Small intestine (tissue), 7 donors: ENCODE data around the gene MIEF2. TPM values are rescaled to one million over a fixed set of nuclear protein-coding genes. Genes with fewer than 3 reads are reported as not detected.

ENCODE experiments used
- DNase-seq, 2 donors: peaks; one replicate each; pipeline versions ENCODE4 v3.0.0 to v3.0.0-alpha.2; 2013
- FAIRE-seq: peaks from 2 replicates; lab custom pipeline; 2012; peaks lifted over from hg19 to GRCh38; lab: Jason Lieb, UNC
- H3K27ac ChIP-seq, 3 donors: one replicate each; pipeline ENCODE4 v1.5.1; 2013; ENCODE audit warnings: low read length in 2 of 3, mild to moderate bottlenecking in 2 of 3, control low read depth in 1 of 3, inconsistent platforms in 1 of 3, low read depth in 1 of 3, moderate library complexity in 1 of 3
- H3K27me3 ChIP-seq, 3 donors: one replicate each; pipeline ENCODE4 v1.6.1; 2013; ENCODE audit warnings: low read length in 3 of 3, inconsistent platforms in 1 of 3; ENCODE audit not compliant: control insufficient read depth in 3 of 3, insufficient read depth in 3 of 3
- H3K36me3 ChIP-seq, 3 donors: one replicate each; pipeline ENCODE4 v1.6.1; 2013; ENCODE audit warnings: low read length in 3 of 3, inconsistent platforms in 1 of 3, low read depth in 1 of 3, mild to moderate bottlenecking in 1 of 3, moderate library complexity in 1 of 3; ENCODE audit not compliant: control insufficient read depth in 3 of 3, insufficient read depth in 2 of 3
- H3K4me1 ChIP-seq, 3 donors: one replicate each; pipeline ENCODE4 v1.6.1; 2013; ENCODE audit warnings: low read length in 2 of 3, inconsistent platforms in 1 of 3, low read depth in 1 of 3, mild to moderate bottlenecking in 1 of 3, moderate library complexity in 1 of 3; ENCODE audit not compliant: control insufficient read depth in 3 of 3, insufficient read depth in 2 of 3
- H3K4me3 ChIP-seq, 3 donors: one replicate each; pipeline ENCODE4 v1.5.1; 2013; ENCODE audit warnings: low read length in 3 of 3, control low read depth in 1 of 3, inconsistent platforms in 1 of 3, low read depth in 1 of 3, mild to moderate bottlenecking in 1 of 3, moderate library complexity in 1 of 3
- H3K9me3 ChIP-seq, 2 donors: one replicate each; pipeline ENCODE4 v1.6.1; 2013; ENCODE audit warnings: low read depth in 1 of 2, low read length in 1 of 2; ENCODE audit not compliant: control insufficient read depth in 2 of 2, insufficient read depth in 1 of 2
- WGBS, 3 donors: extraction: QIAGEN DNeasy Blood & Tissue Kit; methylation state at CpG; one replicate each; pipeline ENCODE4 v1.1.7; 2013; 5-methylcytosine and 5-hydroxymethylcytosine counted together
- polyA plus RNA-seq, 4 donors: library from polyadenylated mRNA; stranded (reverse) in 3 of 4; unstranded in 1 of 4; fragments of 200-250 nt in 3 of 4; fragments of 120-200 nt in 1 of 4; gene quantifications; one replicate each; pipeline versions ENCODE4 v1.2.1 to v1.2.3, GENCODE V29; 2013
- donor health status: healthy with polysubstance abuse.
- donor health status: control.
- donor health status: control.
- donor health status: Bipolar disorder and iron deficiency.
- donor health status: healthy.

The MIEF2 gene
- polyA plus RNA-seq, 4 donors, result 4.9 to 13.4 (median 7.0) TPM

DNA sequence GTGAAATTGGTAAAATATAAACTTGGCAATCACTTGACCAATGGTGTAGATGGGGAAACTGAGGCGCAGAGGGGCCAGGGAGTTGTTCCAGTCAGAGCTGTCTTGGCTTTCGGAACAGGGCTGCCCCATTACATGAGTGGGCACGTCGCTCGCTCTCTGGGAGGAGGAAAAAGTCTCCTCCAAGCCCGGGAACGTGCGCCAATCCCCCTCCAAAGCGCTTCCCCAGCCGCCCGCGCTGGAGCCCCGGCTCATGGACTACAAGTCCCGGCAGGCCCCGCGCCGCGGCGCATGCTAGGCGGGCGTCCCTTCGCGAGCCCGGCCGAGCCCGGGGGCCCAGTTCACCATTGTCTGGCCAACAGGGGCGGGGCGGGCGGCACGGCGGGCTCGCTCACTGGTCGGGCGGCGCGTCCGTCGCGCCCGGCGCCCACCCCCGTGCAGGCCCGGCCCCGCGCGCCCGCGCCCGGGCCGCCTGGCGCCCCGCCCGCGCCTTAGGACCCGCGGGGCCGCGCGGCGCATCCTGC is 35.3 kb upstream of the MIEF2 start, which contains the start of gene LLGL1:
LLGL1 (plus strand) TSS at position 515 of the 521 bp plus-strand sequence. CDS start 48 bp downstream, outside the sequence.
- DNase-seq, result peak; percentile 94 to 98
- peak within 1 kb of the TSS in 2 of 3 donors; percentile 12 to 61 for H3K27ac ChIP-seq
- 0 to 2% (median 1%) methylated on average over 15 to 60 of the region's 60 CpGs for WGBS, 3 donors
- H3K9me3 ChIP-seq, result no peaks in the 10 kb centered on the region
- H3K36me3 ChIP-seq, result peaks cover 0 to 6% (median 0%) of the 10 kb centered on the region in 3 donors
- H3K4me1 ChIP-seq, result peaks cover 0 to 24% (median 5%) of the 10 kb centered on the region in 3 donors
- H3K27me3 ChIP-seq, result no peaks in the 10 kb centered on the region
- FAIRE-seq, result no peak
- H3K4me3 ChIP-seq, result peak within 1 kb of the TSS; percentile 76 to 89 (median 88)

DNA sequence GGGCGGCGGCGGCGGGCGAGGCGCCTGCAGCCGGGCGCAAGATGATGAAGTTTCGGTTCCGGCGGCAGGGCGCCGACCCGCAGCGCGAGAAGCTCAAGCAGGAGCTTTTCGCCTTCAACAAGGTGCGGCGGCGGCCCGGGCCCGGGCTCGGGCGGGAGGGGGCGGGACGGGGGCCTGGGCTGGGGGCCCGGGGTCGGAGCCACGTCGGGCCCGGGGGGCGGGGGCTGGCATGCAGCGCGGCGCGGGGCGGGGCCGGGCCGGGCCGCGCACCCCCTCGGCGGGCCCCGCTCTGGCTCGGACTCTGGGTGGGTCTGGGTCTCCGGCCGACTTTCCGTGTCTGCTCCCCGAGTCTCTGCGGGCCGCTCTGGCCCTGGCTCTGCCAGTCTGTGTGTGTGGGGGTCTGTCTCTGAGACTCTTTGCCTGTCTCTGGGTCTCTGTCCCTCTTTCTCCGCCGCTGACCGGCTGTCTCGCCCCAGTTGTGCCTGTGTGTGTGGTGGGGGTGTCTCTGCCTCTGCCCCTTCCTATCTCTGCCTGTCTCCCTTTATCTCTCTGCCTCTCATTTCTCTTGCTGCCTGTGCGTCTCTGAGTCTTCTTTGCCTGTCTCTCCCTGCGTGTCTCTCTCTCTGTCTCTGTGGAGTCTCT is 34.7 kb upstream of the MIEF2 start:
- H3K4me3 ChIP-seq, result peak overlapping the region; percentile 76 to 89 (median 88)
- peak overlapping the region in 1 of 3 donors; percentile 45 for H3K27ac ChIP-seq
- H3K27me3 ChIP-seq, result no peaks in the 10 kb centered on the region
- no peaks in the 10 kb centered on the region for H3K9me3 ChIP-seq
- peak in 1 of 2 donors; percentile 54 for DNase-seq
- peaks cover 0 to 24% (median 5%) of the 10 kb centered on the region in 3 donors for H3K4me1 ChIP-seq
- no peak for FAIRE-seq
- peaks cover 0 to 6% (median 0%) of the 10 kb centered on the region in 3 donors for H3K36me3 ChIP-seq
- 0 to 2% (median 0%) methylated on average over 23 to 57 of the region's 57 CpGs for WGBS, 3 donors

DNA sequence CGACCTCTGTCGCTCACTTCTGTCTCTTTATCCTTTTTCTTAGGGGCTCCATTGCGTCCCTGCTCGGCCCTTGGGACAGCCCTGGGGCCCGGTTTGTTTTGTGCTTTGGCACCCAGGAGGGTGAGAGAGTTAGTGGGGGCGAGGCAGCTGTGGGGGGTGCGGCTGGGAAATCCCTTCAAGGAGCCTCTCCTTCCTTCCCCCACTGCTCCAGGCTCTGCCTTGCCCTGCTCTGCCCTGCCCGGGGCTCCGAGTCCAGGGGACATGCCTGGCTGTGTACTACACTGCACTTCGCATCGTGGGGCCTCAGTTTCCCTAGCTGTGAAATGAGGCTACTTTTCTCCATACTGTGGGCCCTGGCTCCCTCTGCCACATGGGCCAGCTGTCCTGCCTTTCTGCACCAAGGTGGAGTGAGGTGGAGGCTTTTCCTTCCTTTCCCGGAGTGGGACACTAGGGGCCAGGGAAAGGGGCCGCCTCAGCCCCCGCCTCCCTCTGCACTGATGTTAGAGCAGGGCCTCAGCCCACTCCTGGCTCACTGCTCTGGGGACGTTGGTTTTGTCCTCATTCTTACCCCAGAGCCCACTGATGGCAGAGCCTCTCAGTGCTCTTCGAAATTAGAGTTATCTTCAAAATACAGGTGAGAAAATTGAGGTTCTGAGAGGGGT is 34.0 kb upstream of the MIEF2 start:
- FAIRE-seq, result no peak
- Histone ChIP-seq H3K27ac (peak overlapping the region in 1 of 3 donors; percentile 45), H3K4me3 (peak overlapping the region; percentile 76 to 89 (median 88)), H3K36me3 (peaks cover 0 to 10% (median 0%) of the 10 kb centered on the region in 3 donors), H3K4me1 (peaks cover 0 to 24% (median 5%) of the 10 kb centered on the region in 3 donors), H3K9me3 (no peaks in the 10 kb centered on the region), H3K27me3 (no peaks in the 10 kb centered on the region)
- WGBS, 3 donors, result 27 to 34% (median 28%) methylated on average over 16 of the region's 16 CpGs
- peak in 1 of 2 donors; percentile 41 for DNase-seq

DNA sequence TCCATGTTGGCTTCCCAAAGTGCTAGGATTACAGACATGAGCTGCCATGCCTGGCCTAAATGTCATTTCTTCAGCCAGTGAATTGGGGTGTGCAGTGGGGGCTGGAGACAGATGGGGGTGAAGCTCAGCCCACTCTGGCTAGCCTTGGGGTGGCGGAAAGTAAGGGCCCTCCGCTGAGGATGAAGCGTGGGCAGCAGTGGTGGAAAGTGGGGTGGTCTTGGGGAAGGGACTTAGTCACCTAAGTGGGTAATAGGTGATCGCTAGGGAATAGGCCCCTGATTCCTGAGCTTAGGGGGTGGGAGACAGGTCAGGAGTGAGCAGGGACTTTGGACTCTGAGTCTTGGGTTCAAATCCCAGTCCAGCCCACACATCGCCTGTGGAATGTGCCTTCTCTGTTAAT is 32.8 kb upstream of the MIEF2 start:
- Histone ChIP-seq H3K9me3 (no peaks in the 10 kb centered on the region), H3K27ac (no peak overlapping the region), H3K4me3 (no peak overlapping the region), H3K36me3 (peaks cover 0 to 20% (median 0%) of the 10 kb centered on the region in 3 donors), H3K4me1 (peaks cover 0 to 24% (median 5%) of the 10 kb centered on the region in 3 donors), H3K27me3 (no peaks in the 10 kb centered on the region)
- DNase-seq, result no peak
- WGBS, 3 donors, result 95 to 98% (median 98%) methylated on average over 5 of the region's 5 CpGs
- no peak for FAIRE-seq

DNA sequence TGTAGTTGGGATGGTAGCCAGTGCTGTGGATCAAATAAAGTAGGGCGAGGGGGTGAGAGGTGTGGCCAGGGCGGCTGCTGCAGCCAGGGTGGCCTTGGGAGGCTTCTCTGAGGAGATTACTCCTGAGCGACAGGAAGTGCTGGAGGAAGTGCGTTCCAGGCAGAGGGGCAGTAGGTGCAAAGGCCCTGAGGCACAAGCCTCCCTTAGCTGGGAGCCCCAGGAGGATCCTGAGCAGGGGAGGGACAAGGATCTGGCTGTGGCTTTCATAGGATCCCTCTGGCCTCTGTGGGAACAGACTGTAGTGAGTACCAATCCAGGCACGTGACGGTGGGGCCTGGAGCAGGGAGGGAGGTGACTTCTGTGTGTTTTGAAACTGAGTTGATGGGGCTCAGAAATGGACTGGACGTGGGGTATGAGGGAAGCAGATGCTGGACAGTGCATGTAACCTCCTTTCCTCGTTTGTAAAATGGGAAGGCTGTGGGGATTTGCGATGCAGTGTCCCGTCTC is 32.2 kb upstream of the MIEF2 start:
- WGBS, 3 donors, result 89 to 91% (median 90%) methylated on average over 10 of the region's 10 CpGs
- DNase-seq (no peak), FAIRE-seq (no peak)
- H3K36me3 ChIP-seq, result peaks cover 0 to 26% (median 0%) of the 10 kb centered on the region in 3 donors
- H3K27ac ChIP-seq, result no peak overlapping the region
- H3K27me3 ChIP-seq, result no peaks in the 10 kb centered on the region
- H3K4me3 ChIP-seq, result no peak overlapping the region
- H3K9me3 ChIP-seq, result no peaks in the 10 kb centered on the region
- peaks cover 0 to 24% (median 5%) of the 10 kb centered on the region in 3 donors for H3K4me1 ChIP-seq

DNA sequence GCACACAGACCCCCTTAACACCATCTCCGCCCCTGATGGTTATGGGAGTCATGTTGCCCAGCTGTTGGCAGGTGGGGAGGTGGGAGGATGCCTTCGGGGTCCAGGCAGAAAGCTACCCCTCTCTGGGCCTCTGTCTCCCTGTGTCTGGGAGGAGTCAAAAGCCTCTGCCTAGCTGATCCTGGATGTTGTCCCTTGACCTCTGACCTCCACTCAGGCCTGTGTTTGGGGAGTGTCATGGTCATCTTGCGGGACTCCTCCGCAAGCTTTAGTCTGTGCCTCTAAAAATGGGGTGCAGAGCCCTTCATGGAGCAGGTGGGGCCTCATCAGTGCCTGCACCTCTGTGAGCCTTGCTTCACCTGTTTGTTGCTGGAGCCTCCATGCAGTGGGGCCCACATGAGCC is 31.2 kb upstream of the MIEF2 start:
- no peak overlapping the region for H3K27ac ChIP-seq
- no peak for DNase-seq
- peaks cover 0 to 36% (median 0%) of the 10 kb centered on the region in 3 donors for H3K36me3 ChIP-seq
- WGBS, 3 donors, result 77 to 88% (median 79%) methylated on average over 4 of the region's 4 CpGs
- no peaks in the 10 kb centered on the region for H3K27me3 ChIP-seq
- no peak for FAIRE-seq
- H3K4me1 ChIP-seq, result peaks cover 0 to 21% (median 5%) of the 10 kb centered on the region in 3 donors
- H3K9me3 ChIP-seq, result no peaks in the 10 kb centered on the region
- no peak overlapping the region for H3K4me3 ChIP-seq

DNA sequence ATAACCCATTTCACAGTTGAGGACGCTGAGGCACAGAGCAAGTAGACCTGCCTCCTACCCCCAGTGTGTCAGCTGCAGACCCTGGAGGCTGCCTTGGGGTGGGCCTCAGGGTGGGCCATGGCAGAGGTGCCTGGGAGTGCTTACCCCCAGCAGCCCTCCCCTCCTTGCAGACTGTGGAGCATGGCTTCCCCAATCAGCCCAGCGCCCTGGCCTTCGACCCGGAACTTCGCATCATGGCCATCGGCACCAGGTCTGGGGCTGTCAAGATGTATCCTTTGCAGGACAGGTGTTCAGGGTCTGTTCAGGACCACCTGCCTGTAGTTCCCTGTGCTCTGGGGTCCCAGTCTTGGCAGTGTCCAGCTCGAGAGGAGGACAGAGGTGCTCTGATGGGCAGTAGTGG is 30.7 kb upstream of the MIEF2 start:
- Histone ChIP-seq H3K27ac (no peak overlapping the region), H3K36me3 (peaks cover 0 to 41% (median 0%) of the 10 kb centered on the region in 3 donors), H3K9me3 (no peaks in the 10 kb centered on the region), H3K4me3 (no peak overlapping the region), H3K4me1 (peaks cover 0 to 16% (median 5%) of the 10 kb centered on the region in 3 donors), H3K27me3 (no peaks in the 10 kb centered on the region)
- no peak for FAIRE-seq
- 93 to 94% (median 94%) methylated on average over 6 to 7 of the region's 7 CpGs for WGBS, 3 donors
- DNase-seq, result no peak
